DMS153 treated with DMSO at 0.1 percent for 48 hours (cell line): ENCODE data around the gene RDH16.
A peak's percentile ranks its signal among the peaks of the same experiment; 100 is the strongest.
"Not testable (repeated sequence)": the region's sequence is repeated elsewhere in the genome, so short reads cannot be mapped to it uniquely, and the experiment has no call there.

Experiments used
- DNase-seq: peaks from one replicate; lab custom pipeline; 2025; ENCODE audit not compliant: unreplicated experiment; lab: John Stamatoyannopoulos, UW

RDH16 gene

DNA sequence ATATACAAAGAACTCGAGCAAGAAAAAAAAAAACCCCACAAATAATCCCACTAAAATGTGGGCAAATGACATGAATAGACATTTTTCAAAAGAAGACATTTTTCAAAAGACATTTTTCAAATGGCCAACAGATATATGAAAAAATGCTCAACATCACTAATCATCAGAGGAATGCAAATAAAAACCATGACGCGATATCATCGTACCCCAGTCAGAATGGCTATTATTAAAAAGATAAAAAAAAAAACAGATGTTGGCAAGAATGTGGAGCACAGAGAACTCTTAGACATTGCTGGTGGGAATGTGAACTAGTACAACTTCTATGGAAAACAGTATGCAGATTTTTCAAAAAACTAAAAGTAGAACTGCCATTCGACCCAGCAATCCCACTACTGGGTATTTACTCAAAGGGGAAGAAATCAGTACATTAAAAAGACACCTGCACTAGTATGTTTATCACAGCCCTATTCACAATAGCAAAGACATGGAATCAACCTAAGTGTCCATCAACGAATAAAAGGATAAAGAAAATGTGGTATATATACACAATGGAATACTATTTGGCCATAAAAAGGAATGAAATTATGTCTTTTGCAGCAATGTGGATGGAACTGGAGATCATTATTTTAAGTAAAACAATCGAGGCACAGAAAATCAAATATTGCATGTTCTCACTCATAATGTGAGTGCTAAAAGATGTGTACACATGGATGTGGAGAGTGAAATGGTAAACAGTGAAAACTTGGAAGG is 32.6 kb upstream of the RDH16 start:
- no peak for DNase-seq

DNA sequence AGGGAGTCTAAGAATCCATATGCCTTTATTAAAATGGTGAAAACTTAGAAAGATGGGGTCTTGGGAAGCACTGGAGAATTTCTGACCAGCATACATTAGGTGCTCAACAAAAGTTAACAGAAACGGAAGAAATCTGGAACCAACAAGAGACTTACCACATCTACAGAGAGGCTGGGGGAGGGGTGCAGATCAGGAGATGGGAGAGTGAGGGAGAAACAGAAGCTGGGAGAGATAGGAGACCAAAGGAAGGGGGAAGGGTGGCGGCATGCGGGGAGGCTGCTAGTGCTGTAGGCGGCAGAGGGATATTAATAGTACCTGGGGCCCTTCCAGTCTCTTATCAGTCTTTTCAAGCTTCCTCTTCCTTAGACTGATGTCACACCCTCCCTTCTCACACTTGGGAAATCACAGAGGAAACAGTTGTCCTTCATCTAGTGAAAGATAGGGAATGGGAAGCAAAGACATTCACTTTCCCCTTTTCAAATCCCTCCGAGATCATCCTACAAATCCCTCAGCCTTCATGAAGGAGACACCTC is 30.9 kb upstream of the RDH16 start:
- no peak for DNase-seq

DNA sequence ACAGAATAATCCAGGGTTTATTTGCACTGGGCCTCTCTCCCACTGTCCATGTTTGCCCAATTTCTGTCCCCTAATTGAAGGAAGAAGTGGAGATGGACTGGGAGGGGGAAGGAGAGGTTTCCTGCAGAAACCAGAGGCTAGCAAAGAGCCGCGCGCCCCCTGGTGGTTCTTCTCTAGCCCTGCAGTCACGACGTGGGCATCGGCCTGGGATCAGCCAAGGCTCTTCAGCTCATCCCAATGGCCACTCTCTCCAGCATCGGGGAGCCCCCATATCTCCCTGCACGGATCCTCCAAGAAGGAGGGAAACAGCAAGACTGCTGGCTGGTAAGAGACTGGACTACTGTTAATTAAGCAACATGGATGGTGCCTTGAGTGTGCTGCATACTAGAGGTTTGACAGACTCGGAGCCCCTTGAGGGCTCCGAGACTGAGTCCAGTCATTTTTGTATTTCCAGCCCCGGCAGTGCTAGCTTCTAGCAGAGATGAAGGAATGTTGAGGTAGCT is 30.2 kb upstream of the RDH16 start:
- DNase-seq = peak; percentile 65

DNA sequence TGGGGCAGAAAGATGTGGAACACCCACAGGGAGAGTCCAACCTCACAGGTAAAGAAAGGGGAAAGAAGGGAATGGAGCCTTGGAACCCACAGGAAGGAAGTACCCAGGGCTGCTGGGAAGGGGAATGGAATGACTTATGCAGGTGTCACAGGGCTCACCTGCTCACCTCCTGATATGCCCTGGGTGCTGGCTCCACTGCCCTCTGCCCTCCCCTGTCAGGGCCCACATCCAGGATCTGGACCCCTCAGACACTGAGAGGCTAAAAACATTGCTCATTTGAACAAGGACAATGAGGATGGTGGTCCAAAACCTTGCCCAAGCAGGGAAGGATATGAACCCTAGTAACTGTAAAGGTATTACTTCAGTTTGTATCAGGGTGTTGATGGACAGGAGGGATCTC is 29.6 kb upstream of the RDH16 start:
- no peak for DNase-seq

DNA sequence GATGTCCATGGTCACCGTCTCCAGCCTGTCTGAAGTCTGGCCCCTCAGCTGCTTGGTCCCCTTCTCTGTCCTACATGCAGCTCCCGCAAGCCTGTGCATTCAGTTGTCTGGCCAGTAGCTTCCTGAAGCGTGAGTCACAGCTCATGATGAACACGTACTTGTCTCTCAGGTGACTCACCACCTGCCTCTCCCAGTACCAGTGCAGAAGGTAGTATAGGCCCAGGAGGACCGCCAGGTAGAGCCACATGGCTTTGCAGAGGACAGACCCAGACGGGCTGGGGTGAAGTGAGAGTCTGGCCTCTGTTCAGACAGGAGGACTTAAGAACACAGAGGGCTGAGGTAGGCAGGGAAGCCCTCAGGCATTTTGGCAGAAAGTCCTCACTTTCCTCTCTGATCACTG is 28.3 kb upstream of the RDH16 start:
- not testable (repeated sequence) for DNase-seq

DNA sequence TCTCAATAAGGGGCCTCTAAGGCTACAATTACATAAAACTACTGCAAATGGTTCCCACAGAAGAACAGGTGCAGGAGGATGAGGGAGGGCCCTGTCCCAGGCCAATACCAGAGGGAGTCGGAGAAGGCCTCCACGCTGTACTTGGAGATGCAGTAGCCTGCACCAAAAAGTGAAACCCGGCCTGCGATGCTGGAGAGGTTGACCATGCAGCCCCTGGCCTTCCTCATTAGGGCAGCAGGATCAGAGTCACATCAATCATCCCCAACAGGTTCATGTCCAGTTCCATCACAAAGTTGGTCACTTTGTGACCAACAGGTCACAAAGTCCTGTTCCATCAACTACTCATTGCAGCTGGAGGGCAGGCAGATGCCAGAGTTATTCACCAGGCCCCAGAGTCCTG is 26.0 kb upstream of the RDH16 start:
- DNase-seq = no peak

DNA sequence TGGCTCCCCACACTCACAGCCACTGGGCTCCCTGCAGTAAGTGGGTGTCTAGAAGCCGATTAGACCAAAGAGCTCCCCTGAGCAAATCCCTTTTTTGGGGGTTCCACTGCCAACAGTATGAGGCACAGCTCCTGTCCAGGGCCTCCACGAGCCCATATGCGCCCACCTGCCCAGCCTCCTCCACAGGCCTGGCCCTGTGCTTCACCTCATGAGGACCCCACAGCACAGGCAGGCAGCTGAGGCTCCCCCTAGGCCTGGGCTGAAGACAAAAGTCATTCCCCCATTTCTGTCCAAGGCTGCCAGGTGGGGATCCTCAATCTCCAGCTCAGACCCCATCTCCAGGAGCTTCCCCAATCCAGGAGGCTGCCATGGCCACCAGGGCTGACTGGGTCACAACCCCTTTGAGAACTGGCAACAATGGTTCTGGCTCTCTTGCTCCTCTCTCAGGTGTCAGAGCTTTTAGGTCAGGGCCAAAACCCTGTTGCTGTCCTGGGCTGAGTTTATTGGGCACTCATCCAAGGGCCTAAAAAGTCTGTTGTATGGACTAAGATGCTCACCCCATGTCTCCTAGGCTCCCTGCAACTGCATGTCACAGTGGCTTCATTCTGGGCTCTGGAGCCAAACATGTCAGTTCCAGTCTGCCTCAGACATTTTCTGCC is 25.3 kb upstream of the RDH16 start:
- not testable (repeated sequence) for DNase-seq

DNA sequence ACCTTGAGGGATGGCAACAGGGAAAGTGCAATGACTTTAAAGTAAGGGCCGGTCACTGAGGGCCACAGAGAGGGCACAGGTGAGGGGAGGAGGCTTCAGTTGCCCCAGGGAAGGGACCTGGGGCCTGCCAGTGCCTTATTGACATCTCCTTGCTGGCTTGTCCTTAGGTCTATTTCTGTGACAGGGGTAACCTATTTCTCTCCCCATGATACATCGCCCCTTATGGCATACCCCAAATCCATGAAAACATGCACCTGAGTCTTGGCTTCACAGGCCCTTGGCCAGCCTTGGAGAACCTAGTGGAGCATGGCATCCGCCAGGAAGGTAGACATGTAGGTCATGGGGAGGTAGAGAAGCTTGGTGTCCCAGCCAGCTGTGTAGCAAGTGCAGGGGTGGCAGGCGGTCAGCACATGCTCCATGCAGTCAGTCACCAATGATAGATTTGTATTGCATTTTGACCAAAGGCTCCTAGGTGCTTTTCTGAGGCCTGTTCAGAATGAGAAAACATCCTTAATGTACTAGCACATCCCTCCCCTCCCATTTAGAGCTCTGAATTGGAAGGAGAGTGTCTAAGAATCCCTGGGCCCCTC is 23.6 kb upstream of the RDH16 start:
- DNase-seq = no peak

DNA sequence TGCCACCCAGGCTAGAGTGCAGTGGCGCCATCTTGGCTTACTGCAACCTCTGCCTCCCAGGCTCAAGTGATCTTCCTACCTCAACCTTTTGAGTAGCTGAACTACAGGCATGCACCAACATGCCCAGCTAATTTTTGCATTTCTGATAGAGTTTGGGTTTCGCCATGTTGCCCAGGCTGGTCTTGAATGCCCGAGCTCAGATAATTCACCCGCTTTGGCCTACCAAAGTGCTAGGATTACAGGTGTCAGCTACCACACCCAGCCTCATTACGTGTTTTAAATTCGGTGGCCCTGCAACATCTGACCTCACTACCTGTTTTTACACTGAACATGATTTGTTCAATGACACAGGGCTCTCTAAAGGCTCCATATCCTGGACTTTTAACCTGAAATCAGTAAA is 22.9 kb upstream of the RDH16 start:
- no peak for DNase-seq

DNA sequence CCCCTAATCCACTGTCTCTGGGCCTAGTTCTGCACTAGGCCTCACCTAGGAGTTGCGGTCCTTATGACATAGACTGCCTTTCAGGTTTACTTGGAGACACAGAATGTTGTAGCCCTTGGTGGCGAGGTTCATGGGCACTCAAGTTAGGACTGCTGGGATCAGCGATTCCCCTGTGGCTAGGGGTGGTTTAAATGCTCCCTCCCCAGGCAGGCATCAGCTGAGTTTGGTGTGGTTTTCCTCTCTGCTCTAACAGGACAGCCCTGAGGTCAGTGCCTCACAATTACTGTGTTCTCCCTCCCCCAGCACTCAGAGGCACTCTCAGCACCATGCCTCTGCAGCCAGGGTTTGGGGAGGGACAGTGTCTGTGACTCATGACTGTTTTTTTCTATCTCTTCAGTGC is 22.2 kb upstream of the RDH16 start:
- DNase-seq = no peak

DNA sequence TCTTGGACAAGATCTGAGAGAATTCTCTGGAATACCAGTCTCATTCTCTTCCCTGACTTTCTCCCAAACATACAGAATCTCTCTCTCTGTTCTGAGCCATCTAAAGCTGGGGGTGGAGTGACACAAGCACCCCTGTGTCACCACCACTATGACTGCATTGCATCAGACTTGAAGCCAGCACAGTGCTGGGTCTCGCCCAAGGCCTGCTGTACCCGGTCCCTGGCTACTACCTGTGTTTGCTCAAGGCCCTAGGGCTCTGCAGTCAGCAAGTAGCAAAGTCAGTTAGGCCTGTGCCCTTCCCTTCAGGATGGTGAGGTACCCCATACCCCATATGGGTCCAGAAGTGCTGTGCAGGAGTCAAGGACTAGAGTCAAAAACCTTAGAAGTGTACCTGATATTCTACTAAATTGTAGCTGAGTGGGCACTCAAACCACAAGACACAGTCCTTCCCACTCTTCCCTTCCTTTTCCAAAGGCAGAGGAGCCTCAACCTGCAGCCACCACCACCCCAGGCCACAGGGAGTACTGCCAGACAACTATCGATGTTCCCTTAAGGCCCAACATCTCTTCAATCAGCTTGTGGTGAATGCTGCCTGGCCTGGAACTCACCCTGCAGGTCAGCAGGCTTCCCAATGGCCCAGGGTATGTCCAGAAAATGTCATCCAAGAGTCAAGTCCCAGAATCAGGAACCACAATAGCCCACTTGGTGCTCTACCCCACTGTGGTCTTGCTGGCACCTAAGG is 21.2 kb upstream of the RDH16 start:
- no peak for DNase-seq

DNA sequence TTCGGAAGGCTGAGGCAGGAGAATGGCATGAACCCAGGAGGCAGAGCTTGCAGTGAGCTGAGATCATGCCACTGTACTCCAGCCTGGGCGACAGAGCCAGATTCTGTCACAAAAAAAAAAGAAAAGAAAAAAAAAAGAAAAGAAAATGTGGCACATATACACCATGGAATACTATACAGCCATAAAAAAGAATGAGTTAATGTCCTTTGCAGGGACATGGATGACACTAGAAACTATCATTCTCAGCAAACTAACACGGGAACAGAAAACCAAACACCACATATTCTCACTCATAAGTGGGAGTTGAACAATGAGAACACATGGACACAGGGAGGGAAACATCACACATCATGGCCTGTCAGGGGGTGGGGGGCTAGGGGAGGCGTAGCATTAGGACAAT is 20.0 kb upstream of the RDH16 start:
- DNase-seq = not testable (repeated sequence)

DNA sequence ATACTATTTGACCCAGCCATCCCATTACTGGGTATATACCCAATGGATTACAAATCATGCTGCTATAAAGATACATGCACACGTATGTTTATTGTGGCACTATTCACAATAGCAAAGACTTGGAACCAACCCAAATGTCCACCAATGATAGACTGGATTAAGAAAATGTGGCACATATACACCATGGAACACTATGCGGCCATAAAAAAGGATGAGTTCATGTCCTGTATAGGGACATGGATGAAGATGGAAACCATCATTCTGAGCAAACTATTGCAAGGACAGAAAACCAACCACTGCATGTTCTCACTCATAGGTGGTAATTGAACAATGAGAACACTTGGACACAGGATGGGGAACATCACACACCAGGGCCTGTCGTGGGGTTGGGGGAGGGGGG is 16.8 kb upstream of the RDH16 start:
- DNase-seq = not testable (repeated sequence)

DNA sequence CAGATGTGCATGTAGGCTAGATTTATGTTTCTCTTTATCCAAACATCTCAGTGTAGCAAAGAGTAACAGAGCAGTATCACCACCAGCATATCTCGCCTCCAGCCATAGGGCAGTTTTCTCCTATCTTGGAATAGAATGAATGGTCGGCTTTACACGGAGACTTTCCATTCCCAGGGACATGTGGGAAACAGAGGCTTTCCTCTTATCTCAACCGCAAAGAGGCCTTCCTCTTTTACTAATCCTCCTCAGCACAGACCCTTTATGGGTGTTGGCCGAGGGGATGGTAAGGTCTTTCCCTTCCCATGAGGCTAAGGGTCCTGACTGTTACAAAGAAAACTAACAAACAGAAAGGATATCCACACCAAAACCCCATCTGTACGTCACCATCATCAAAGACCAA is 11.5 kb upstream of the RDH16 start:
- not testable (repeated sequence) for DNase-seq

DNA sequence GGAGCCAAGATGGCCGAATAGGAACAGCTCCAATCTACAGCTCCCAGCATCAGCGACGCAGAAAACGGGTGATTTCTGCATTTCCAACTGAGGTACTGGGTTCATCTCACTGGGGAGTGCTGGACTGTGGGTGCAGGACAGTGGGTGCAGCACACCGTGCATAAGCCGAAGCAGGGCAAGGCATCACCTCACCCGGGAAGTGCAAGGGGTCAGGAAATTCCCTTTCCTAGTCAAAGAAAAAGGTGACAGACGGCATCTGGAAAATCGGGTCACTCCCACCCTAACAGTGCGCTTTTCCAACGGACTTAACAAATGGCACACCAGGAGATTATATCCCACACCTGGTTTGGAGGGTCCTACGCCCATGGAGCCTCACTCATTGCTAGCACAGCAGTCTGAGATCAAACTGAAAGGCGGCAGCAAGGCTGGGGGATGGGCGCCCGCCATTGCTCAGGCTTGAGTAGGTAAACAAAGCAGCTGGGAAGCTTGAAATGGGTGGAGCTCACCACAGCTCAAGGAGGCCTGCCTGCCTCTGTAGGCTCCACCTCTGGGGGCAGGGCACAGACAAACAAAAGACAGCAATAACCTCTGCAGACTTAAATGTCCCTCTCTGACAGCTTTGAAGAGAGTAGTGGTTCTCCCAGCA is 8.7 kb upstream of the RDH16 start:
- not testable (repeated sequence) for DNase-seq

DNA sequence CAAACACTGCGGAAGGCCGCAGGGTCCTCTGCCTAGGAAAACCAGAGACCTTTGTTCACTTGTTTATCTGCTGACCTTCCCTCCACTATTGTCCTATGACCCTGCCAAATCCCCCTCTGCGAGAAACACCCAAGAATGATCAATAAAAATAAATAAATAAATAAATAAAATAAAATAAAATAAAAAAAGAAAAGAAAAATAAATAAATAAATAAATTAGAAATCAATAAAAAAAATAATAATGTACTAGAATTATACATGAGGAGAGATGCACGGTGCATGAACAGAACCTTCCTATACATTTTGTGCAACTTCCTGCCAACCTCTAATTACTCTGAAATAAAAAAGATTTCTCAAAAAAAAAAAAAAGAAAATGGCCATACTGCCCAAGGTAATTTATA is 7.7 kb upstream of the RDH16 start:
- DNase-seq = not testable (repeated sequence)

DNA sequence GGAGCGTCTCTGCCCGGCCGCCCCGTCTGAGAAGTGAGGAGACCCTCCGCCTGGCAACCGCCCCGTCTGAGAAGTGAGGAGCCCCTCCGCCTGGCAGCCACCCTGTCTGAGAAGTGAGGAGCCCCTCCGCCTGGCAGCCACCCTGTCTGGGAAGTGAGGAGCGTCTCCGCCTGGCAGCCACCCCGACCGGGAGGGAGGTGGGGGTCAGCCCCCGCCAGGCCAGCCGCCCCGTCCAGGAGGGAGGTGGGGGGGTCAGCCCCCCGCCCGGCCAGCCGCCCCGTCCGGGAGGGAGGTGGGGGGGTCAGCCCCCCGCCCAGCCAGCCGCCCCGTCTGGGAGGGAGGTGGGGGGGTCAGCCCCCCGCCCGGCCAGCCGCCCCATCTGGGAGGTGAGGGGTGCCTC is 6.1 kb upstream of the RDH16 start:
- not testable (repeated sequence) for DNase-seq

DNA sequence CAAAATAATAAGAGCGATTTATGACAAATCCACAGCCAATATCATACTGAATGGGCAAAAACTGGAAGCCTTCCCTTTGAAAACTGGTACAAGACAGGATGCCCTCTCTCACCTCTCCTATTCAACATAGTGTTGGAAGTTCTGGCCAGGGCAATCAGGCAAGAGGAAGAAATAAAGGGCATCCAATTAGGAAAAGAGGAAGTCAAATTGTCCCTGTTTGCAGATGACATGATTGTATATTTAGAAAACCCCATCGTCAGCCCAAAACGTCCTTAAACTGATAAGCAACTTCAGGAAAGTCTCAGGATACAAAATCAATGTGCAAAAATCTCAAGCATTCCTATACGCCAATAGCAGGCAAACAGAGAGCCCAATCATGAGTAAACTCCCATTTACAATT is 4.8 kb upstream of the RDH16 start:
- not testable (repeated sequence) for DNase-seq

DNA sequence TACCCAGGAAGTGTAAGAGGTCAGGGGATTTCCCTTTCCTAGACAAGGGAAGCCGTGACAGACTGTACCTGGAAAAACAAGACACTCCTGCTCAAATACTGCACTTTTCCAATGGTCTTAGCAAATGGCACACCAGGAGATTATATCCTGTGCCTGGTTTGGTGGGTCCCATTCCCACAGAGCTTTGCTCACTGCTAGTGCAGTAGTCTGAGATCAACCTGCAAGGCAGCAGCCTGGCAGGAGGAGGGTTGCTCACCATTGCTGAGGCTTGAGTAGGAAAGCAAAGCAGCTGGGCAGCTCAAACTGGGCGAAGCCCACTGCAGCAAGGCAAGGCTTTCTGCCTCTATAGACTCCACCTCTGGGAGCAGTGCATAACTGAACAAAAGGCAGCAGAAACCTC is 1.0 kb upstream of the RDH16 start:
- DNase-seq = no peak

DNA sequence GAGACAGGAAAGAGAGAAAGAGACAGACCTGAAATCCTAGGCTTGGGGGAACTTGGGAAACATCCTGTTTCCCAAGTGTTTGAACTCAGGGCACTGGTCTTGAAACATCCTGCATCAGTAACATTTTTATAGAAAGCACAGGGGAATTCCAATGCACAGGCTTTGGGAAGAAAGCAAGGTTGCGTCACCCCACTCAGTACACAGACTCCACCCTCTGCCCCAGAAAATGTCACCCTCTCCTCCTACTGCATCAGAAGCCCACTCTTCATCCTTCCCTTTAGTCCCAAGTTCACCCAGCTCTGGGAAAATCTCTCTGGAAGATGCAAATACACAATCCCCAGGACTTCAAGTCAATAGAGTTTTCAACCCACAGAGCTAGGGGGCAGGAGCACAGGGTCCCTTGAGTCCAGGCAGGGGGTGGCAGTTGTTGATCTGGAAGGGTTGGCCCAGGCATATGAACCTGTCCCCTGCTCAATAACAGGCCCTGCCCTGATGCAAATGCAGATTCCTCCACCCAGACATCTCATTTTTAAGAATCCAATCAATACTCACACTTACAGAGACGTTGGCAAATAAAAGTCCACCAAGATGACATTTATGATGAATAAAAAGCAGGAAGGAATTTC is 1.7 kb downstream of the RDH16 start:
- no peak for DNase-seq
